ENCODE results near the gene TNRC6C. TPM values are rescaled to one million over a fixed set of nuclear protein-coding genes. Genes with fewer than 3 reads are reported as not detected.

TNRC6C gene
- total and polyA plus RNA-seq, 8 donors = 14.0 to 20.3 (median 16.6) TPM

GRCh38 chr17:78109489-78109761 is 150.9 kb downstream of the TNRC6C start:
- Histone ChIP-seq H3K36me3 (peaks cover 0 to 78% of the 10 kb centered on the region in 2 donors), H3K4me1 (peaks cover 0 to 22% of the 10 kb centered on the region in 2 donors), H3K27ac (no peak overlapping the region), H3K4me3 (no peak overlapping the region), H3K27me3 (no peaks in the 10 kb centered on the region), H3K9me3 (no peaks in the 10 kb centered on the region)
- DNase-seq (peak in 1 of 4 donors; percentile 43), ATAC-seq (no peak)
- intact Hi-C loops (cut with DNase I) = no loop called here
- no peak for TF ChIP-seq CTCF (IDR thresholded peaks at IDR 0.05)

GRCh38 chr17:78110363-78111015 is 152.0 kb downstream of the TNRC6C start:
- no peak for ATAC-seq
- H3K4me3 ChIP-seq = no peak overlapping the region
- H3K27me3 ChIP-seq = no peaks in the 10 kb centered on the region
- peaks cover 0 to 22% of the 10 kb centered on the region in 2 donors for H3K4me1 ChIP-seq
- H3K27ac ChIP-seq = no peak overlapping the region
- intact Hi-C loops (cut with DNase I) = no loop called here
- no peaks in the 10 kb centered on the region for H3K9me3 ChIP-seq
- no peak for TF ChIP-seq CTCF (IDR thresholded peaks at IDR 0.05)
- peak in 1 of 4 donors; percentile 57 for DNase-seq
- H3K36me3 ChIP-seq = peaks cover 0 to 80% of the 10 kb centered on the region in 2 donors

GRCh38 chr17:78111016-78111726 is 152.7 kb downstream of the TNRC6C start:
- peaks cover 0 to 22% of the 10 kb centered on the region in 2 donors for H3K4me1 ChIP-seq
- DNase-seq (peak in 1 of 4 donors; percentile 35), ATAC-seq (no peak)
- no peak for TF ChIP-seq CTCF (IDR thresholded peaks at IDR 0.05)
- intact Hi-C loops (cut with DNase I) = no loop called here
- H3K27me3 ChIP-seq = no peaks in the 10 kb centered on the region
- H3K4me3 ChIP-seq = no peak overlapping the region
- peaks cover 0 to 80% of the 10 kb centered on the region in 2 donors for H3K36me3 ChIP-seq
- H3K9me3 ChIP-seq = no peaks in the 10 kb centered on the region
- no peak overlapping the region for H3K27ac ChIP-seq

- no peak for TF ChIP-seq CTCF (IDR thresholded peaks at IDR 0.05)
- no peak overlapping the region for H3K4me3 ChIP-seq
- H3K27me3 ChIP-seq = no peaks in the 10 kb centered on the region
- H3K9me3 ChIP-seq = no peaks in the 10 kb centered on the region
- DNase-seq (peak in 1 of 4 donors; percentile 75), ATAC-seq (no peak)
- H3K4me1 ChIP-seq = peaks cover 0 to 22% of the 10 kb centered on the region in 2 donors
- intact Hi-C loops (cut with DNase I) = no loop called here
- H3K36me3 ChIP-seq = peaks cover 0 to 85% of the 10 kb centered on the region in 2 donors
- no peak overlapping the region for H3K27ac ChIP-seq
These were observed 153.4 kb downstream of the TNRC6C start for GRCh38 chr17:78111727-78112517.
